H1 (cell line): ENCODE data around the gene EFHC1. TPM values are rescaled to one million over a fixed set of nuclear protein-coding genes. Genes with fewer than 3 reads are reported as not detected.

Experiments used
- ATF3 ChIP-seq: IDR thresholded peaks from 2 replicates; pipeline ENCODE4 v1.6.1; 2011; ENCODE audit warnings: low read depth, mild to moderate bottlenecking, low read length; ENCODE audit not compliant: insufficient read depth
- BACH1 ChIP-seq: IDR thresholded peaks from 2 replicates; pipeline ENCODE4 v1.6.1; 2012; ENCODE audit warnings: low read length, improper control_type of control experiment
- BRCA1 ChIP-seq: IDR thresholded peaks from 2 replicates; pipeline ENCODE4 v1.6.1; 2012; ENCODE audit warnings: low read depth, low read length, improper control_type of control experiment
- CBX8 ChIP-seq: fragments of 300-800, 300-1000 bp; sonication (generic); IDR thresholded peaks from 2 replicates; pipeline ENCODE4 v1.7.1; 2016; ENCODE audit warnings: low read depth, low read length, borderline replicate concordance
- CREB1 ChIP-seq: IDR thresholded peaks from 2 replicates; pipeline ENCODE4 v1.6.1; 2012; ENCODE audit warnings: inconsistent platforms
- CTBP2 ChIP-seq: IDR thresholded peaks from 2 replicates; pipeline ENCODE4 v1.7.0; 2011; ENCODE audit warnings: borderline replicate concordance, mild to moderate bottlenecking, moderate library complexity, mixed read lengths, low read length; ENCODE audit not compliant: insufficient read depth, insufficient read length
- E2F6 ChIP-seq: IDR thresholded peaks from 2 replicates; pipeline ENCODE4 v1.6.1; 2012; ENCODE audit warnings: inconsistent platforms
- EGR1 ChIP-seq: IDR thresholded peaks from 2 replicates; pipeline ENCODE4 v1.6.1; 2011; ENCODE audit warnings: low read depth, low read length, borderline replicate concordance
- GABPA ChIP-seq: IDR thresholded peaks from 2 replicates; pipeline ENCODE4 v1.6.1; 2011; ENCODE audit warnings: mild to moderate bottlenecking, low read length, moderate library complexity, borderline replicate concordance; ENCODE audit not compliant: insufficient read depth
- HDAC6 ChIP-seq: IDR thresholded peaks from one replicate; pipeline ENCODE4 v1.7.1; 2012; ENCODE audit warnings: low read depth, mild to moderate bottlenecking, inconsistent platforms, low read length, moderate library complexity
- JUND ChIP-seq: IDR thresholded peaks from 2 replicates; pipeline ENCODE4 v1.6.1; 2011; ENCODE audit warnings: mild to moderate bottlenecking, improper control_type of control experiment, low read length
- KDM4A ChIP-seq: IDR thresholded peaks from one replicate; pipeline ENCODE4 v1.7.1; 2012; ENCODE audit warnings: low read depth, mild to moderate bottlenecking, moderate library complexity, low read length, inconsistent platforms; ENCODE audit not compliant: severe bottlenecking
- POLR2AphosphoS5 ChIP-seq: IDR thresholded peaks from 2 replicates; pipeline ENCODE4 v1.6.1; 2011; ENCODE audit warnings: low read depth, low read length
- RAD21 ChIP-seq, 2 experiments: IDR thresholded peaks in 1 of 2; conservative IDR thresholded peaks in 1 of 2; 2 replicates each; pipeline ENCODE4 v1.6.1; 2011; ENCODE audit warnings: low read depth in 2 of 2, low read length in 2 of 2, improper control_type of control experiment in 1 of 2, inconsistent platforms in 1 of 2, mild to moderate bottlenecking in 1 of 2, moderate library complexity in 1 of 2
- RNF2 ChIP-seq: fragments of 200-900, 300-1000 bp; sonication (generic); IDR thresholded peaks from 2 replicates; pipeline ENCODE4 v1.7.1; 2016; ENCODE audit warnings: borderline replicate concordance, low read depth, mild to moderate bottlenecking, antibody characterized with exemption, low read length; ENCODE audit not compliant: poor library complexity, severe bottlenecking; ENCODE audit errors: missing control alignments
- SAP30 ChIP-seq: fragments of 300-600 bp; sonication (generic); IDR thresholded peaks from 2 replicates; pipeline ENCODE4 v1.7.1; 2012; ENCODE audit warnings: low read length, moderate library complexity, mild to moderate bottlenecking, inconsistent platforms; ENCODE audit not compliant: insufficient read depth, insufficient replicate concordance
- SIN3A ChIP-seq, 2 experiments: IDR thresholded peaks in 1 of 2; conservative IDR thresholded peaks in 1 of 2; 2 replicates each; pipeline ENCODE4 v1.6.1; 2011 to 2012; ENCODE audit warnings: low read length in 2 of 2, improper control_type of control experiment in 1 of 2, low read depth in 1 of 2, mild to moderate bottlenecking in 1 of 2
- SIRT6 ChIP-seq: IDR thresholded peaks from one replicate; pipeline ENCODE4 v1.7.1; 2012; ENCODE audit warnings: low read length, inconsistent platforms
- SIX5 ChIP-seq: IDR thresholded peaks from 2 replicates; pipeline ENCODE4 v1.6.1; 2011; ENCODE audit warnings: mild to moderate bottlenecking, low read depth, low read length
- SP4 ChIP-seq: IDR thresholded peaks from 2 replicates; pipeline ENCODE4 v1.6.1; 2012; ENCODE audit warnings: low read length, inconsistent platforms
- TBP ChIP-seq: IDR thresholded peaks from 2 replicates; pipeline ENCODE4 v1.6.1; 2011; ENCODE audit warnings: low read depth, low read length, improper control_type of control experiment
- polyA plus RNA-seq, 7 experiments: library from polyadenylated mRNA; depleted of rRNA in 3 of 7; stranded (reverse) in 5 of 7; unstranded in 2 of 7; fragments of >200 nt in 5 of 7; fragments of 200-250 nt in 2 of 7; gene quantifications; 1 replicate in 5 of 7; 2 replicates in 1 of 7; 4 replicates in 1 of 7; pipeline versions ENCODE4 v1.2.1 to v1.2.3, GENCODE V29; 2011 to 2013; ENCODE audit warnings: missing spikeins in 2 of 7, mixed read lengths in 2 of 7
- total RNA-seq: library from RNA; stranded (reverse); fragmentation: NEBNext Ultra II Directional; extraction: Animal tissue kit (Norgen Biotek cat#: 25700); gene quantifications from 2 replicates; pipeline ENCODE4 v1.2.1, GENCODE V29; 2021

Gene EFHC1
- total and polyA plus RNA-seq, 2 of the 8 experiments (the other 6 are each of a cell fraction or from before 2014, with no cell fraction given): 10.5 to 16.4 TPM

GRCh38 chr6:52419809-52420667, at the start of gene EFHC1 (continued):
- TF ChIP-seq SIRT6: no peak
- no peak for TF ChIP-seq SP4
- peak in 1 of 2 experiments; percentile 95; a peak in 2 of 4 replicates for TF ChIP-seq SIN3A (conservative IDR thresholded peaks at IDR 0.05 in 1 of 2, IDR thresholded peaks at IDR 0.05 in 1 of 2; ENCODE audit: low read depth in 1 of 2, low read length in 2 of 2)
- no peak for TF ChIP-seq GABPA
- TF ChIP-seq BRCA1: peak; percentile 93
- peak; percentile 45 for TF ChIP-seq TBP
- TF ChIP-seq CBX8: no peak
- TF ChIP-seq JUND: no peak
- TF ChIP-seq SAP30: peak; percentile 88
- no peak for TF ChIP-seq E2F6
- TF ChIP-seq CREB1: peak; percentile 60; the same call in 1 of the 2 replicates
- TF ChIP-seq POLR2AphosphoS5: peak; percentile 90
- TF ChIP-seq CTBP2: peak; percentile 52
- TF ChIP-seq RNF2: no peak
- TF ChIP-seq RAD21 (IDR thresholded peaks at IDR 0.05 in 1 of 2, conservative IDR thresholded peaks at IDR 0.05 in 1 of 2; ENCODE audit: low read depth in 2 of 2, low read length in 2 of 2): no peak
- no peak for TF ChIP-seq SIX5
- TF ChIP-seq HDAC6: no peak
- TF ChIP-seq ATF3: no peak
- TF ChIP-seq BACH1: peak; percentile 89
- TF ChIP-seq KDM4A: peak; percentile 51
- TF ChIP-seq EGR1: no peak
